Right lobe of liver (tissue), 6 donors: ENCODE measurements around the gene ATG2A. TPM values are rescaled to one million over a fixed set of nuclear protein-coding genes. Genes with fewer than 3 reads are reported as not detected.
A peak's percentile ranks its signal among the peaks of the same experiment; 100 is the strongest.

Experiments used
- ATAC-seq, 4 donors: fragments of 200-7000 bp; cut with Tn5 transposase; one replicate each; pipeline ENCODE4 v1.9.1; 2020; ENCODE audit warnings: mild to moderate bottlenecking in 4 of 4, moderate library complexity in 4 of 4
- DNase-seq, 3 donors: peaks; one replicate each; pipeline ENCODE4 v3.0.0-alpha.2; 2020
- H3K27ac ChIP-seq, 3 donors: fragments of 200-600 bp; one replicate each; pipeline ENCODE4 v1.8.0; 2022
- H3K27me3 ChIP-seq, 2 donors: fragments of 200-600 bp; one replicate each; pipeline ENCODE4 v1.8.0; 2022
- H3K36me3 ChIP-seq, 4 donors: fragments of 200-600 bp; sonication (generic) in 1 of 4; one replicate each; pipeline versions ENCODE4 v1.5.1 to v1.8.0; 2017 to 2022; ENCODE audit warnings: control low read depth in 1 of 4
- H3K4me1 ChIP-seq, 4 donors: fragments of 200-600 bp; sonication (generic) in 1 of 4; one replicate each; pipeline versions ENCODE4 v1.5.1 to v1.8.0; 2017 to 2022; ENCODE audit warnings: control low read depth in 1 of 4
- H3K4me3 ChIP-seq, 3 donors: fragments of 200-600 bp; one replicate each; pipeline ENCODE4 v1.8.0; 2022
- H3K9me3 ChIP-seq, 4 donors: fragments of 200-600 bp; sonication (generic) in 1 of 4; one replicate each; pipeline versions ENCODE4 v1.5.1 to v1.8.0; 2017 to 2022; ENCODE audit warnings: control low read depth in 1 of 4
- POLR2A ChIP-seq: fragments of 450-650 bp; IDR thresholded peaks from one replicate; pipeline ENCODE4 v1.6.1; 2017; ENCODE audit warnings: antibody characterized with exemption, mild to moderate bottlenecking
- WGBS: methylation state at CpG from one replicate; pipeline ENCODE4 v1.1.6; 2018; ENCODE audit warnings: low coverage, low lambda C conversion rate; ENCODE audit not compliant: insufficient coverage; ENCODE audit errors: missing lambda C conversion rate; 5-methylcytosine and 5-hydroxymethylcytosine counted together
- intact Hi-C, 2 donors: fragments of 100-400 bp; cut with DNase I; formaldehyde crosslinking; loops; one replicate each; pipeline versions ENCODE4 v1.11.2 to v1.14.1; 2022
- total RNA-seq, 6 experiments: library from RNA; depleted of rRNA in 2 of 6; stranded (reverse); fragments of >200 nt in 2 of 6; fragmentation: NEBNext Ultra II Directional in 3 of 6; extraction: Animal tissue kit (Norgen Biotek cat#: 25700) in 3 of 6; gene quantifications; one replicate each; pipeline versions ENCODE4 v1.1.0 to v1.2.4, GENCODE V29; 2016 to 2023
- TF ChIP-seq, protein P1 (sequence below), 4 donors: fragments of 200-600 bp in 3 of 4; fragments of 450-650 bp in 1 of 4; IDR thresholded peaks; one replicate each; pipeline versions ENCODE4 v1.5.1 to v1.8.0; 2016 to 2022; ENCODE audit warnings: antibody characterized with exemption in 4 of 4, mild to moderate bottlenecking in 2 of 4
- donor health status: DM: no; HTN: yes; CAD: no.
- donor health status: DM: no; HTN: no; CAD: no.
- donor health status: DM: no; HTN: no; CAD: no.
- donor health status: DM: no; HTN: yes; CAD: no.
- donor health status: DM: no; HTN: yes; CAD: no.

The ATG2A gene
- total RNA-seq, 6 experiments from 2014 or later = 26.4 to 42.9 (median 32.2) TPM

DNA sequence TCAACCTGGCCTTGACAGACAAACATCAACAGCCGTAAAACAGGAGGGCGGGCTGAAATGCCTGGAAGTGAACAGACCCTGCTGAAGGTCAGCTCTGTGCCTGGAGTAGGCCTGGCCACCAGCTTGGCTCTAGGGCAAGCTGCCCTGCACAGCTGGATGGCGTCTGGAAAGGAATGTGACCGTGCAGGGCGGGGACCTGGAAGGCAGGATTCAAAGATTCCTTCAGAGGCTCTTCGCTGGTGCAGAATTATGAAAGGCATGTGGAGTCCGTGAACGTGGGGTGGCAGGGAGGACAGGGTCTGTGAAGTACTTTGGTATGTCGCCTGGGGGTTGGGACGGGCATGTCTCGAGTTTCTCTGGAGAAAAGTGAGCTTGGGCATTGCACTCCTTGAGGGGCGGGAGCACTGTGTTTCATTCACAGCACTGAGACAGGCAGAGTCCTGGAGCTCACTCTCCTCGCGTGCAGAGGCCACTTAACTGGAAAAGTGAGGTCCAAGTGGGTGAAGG, 40.1 kb downstream of the ATG2A start:
- WGBS = 26% methylated on average over 11 of the region's 14 CpGs
- peak overlapping the region in 2 of 3 donors; percentile 8 to 47 for H3K27ac ChIP-seq
- H3K36me3 ChIP-seq = no peaks in the 10 kb centered on the region
- H3K4me3 ChIP-seq = peak overlapping the region; percentile 77 to 87 (median 79)
- DNase-seq (peak in 1 of 3 donors; percentile 54), ATAC-seq (no peak)
- no peaks in the 10 kb centered on the region for H3K9me3 ChIP-seq
- H3K27me3 ChIP-seq = no peaks in the 10 kb centered on the region
- peaks cover 3 to 56% (median 27%) of the 10 kb centered on the region in 4 donors for H3K4me1 ChIP-seq
- intact Hi-C loops = no loop called here
- TF ChIP-seq, protein P1, sequence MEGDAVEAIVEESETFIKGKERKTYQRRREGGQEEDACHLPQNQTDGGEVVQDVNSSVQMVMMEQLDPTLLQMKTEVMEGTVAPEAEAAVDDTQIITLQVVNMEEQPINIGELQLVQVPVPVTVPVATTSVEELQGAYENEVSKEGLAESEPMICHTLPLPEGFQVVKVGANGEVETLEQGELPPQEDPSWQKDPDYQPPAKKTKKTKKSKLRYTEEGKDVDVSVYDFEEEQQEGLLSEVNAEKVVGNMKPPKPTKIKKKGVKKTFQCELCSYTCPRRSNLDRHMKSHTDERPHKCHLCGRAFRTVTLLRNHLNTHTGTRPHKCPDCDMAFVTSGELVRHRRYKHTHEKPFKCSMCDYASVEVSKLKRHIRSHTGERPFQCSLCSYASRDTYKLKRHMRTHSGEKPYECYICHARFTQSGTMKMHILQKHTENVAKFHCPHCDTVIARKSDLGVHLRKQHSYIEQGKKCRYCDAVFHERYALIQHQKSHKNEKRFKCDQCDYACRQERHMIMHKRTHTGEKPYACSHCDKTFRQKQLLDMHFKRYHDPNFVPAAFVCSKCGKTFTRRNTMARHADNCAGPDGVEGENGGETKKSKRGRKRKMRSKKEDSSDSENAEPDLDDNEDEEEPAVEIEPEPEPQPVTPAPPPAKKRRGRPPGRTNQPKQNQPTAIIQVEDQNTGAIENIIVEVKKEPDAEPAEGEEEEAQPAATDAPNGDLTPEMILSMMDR (IDR thresholded peaks at IDR 0.05) = no peak
- TF ChIP-seq POLR2A = no peak

DNA sequence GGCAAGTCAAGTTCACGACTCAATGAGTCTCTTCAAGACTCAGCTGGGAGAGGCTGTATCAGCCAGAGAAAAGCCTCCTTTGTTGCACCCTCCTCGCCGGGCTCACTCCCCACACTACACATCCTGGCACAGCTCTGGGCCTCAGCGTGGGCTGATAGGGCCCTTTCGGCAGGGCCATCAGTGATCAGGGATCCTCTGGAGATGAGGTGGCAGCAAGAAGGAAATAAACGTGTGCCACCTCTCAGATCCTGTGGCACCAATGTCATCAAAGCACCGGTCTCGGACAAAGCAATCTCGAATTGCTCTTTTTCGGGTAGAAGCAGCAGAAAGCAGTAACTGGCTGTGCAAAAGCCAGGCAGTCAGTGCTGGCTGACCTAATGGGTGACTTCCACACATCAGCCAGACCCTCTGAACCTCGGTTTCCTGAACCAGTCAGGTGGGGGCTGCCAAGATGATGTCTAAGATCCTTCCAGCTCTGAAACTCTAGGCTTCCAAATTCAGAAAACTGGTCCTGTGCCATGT, 40.7 kb downstream of the ATG2A start:
- H3K4me3 ChIP-seq = peak overlapping the region in 2 of 3 donors; percentile 77 to 87
- H3K27ac ChIP-seq = peak overlapping the region in 2 of 3 donors; percentile 8 to 39
- intact Hi-C loops = no loop called here
- H3K4me1 ChIP-seq = peaks cover 3 to 62% (median 30%) of the 10 kb centered on the region in 4 donors
- DNase-seq = peak in 1 of 3 donors; percentile 57
- H3K36me3 ChIP-seq = no peaks in the 10 kb centered on the region
- TF ChIP-seq POLR2A = no peak
- TF ChIP-seq, protein P1 (IDR thresholded peaks at IDR 0.05) = no peak
- H3K9me3 ChIP-seq = no peaks in the 10 kb centered on the region
- no peak for ATAC-seq
- H3K27me3 ChIP-seq = no peaks in the 10 kb centered on the region
- 28% methylated on average over 3 of the region's 11 CpGs for WGBS

DNA sequence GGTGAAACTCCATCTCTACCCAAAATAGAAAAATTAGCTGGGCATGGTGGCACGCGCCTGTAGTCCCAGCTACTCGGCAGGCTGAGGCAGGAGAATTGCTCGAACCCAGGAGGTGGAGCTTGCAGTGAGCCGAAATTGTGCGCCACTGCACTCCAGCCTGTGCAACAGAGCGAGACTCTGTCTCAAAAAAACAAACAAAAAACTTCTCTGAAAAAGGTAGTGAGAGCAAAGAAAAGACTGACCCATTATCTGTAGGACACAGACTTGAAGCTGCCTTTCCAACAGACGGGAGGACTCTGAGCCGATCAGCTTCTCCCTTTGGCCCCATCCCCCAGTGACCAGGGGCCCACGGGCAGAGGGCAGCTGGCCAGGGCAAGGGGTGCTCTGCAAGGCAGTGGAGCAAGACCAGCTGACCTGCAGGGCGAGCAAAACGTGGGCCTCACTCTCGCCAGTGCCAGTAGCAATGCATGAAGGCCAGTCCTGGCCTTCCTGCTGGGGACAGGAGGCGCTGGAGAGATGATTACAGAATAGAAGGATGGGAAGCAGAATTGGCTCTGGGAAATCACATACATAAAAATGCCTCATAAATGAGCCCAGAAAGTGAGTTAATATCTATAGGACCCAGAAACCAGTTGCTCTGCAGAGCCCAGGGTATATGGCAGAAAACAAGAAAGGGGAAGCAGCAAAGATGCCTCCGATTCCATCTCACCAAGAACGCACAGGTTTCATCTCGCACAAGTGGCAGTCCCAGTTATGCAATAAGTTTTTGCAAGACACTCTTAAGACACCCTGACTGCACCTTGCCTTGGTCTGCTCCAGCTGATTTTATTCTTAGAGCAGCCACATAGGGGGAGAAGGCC, 41.4 kb downstream of the ATG2A start:
- ATAC-seq (peak; percentile 0 to 22 (median 4)), DNase-seq (peak in 2 of 3 donors; percentile 89 to 91)
- Histone ChIP-seq H3K36me3 (no peaks in the 10 kb centered on the region), H3K27ac (peak overlapping the region; percentile 16 to 47 (median 39)), H3K9me3 (no peaks in the 10 kb centered on the region), H3K4me1 (peaks cover 3 to 69% (median 34%) of the 10 kb centered on the region in 4 donors), H3K27me3 (no peaks in the 10 kb centered on the region), H3K4me3 (peak overlapping the region in 2 of 3 donors; percentile 5 to 87)
- WGBS = 35% methylated on average over 15 of the region's 17 CpGs
- intact Hi-C loops = no loop called here
- TF ChIP-seq, protein P1 (IDR thresholded peaks at IDR 0.05) = peak in 2 of 4 donors; percentile 9 to 26
- TF ChIP-seq POLR2A = no peak

DNA sequence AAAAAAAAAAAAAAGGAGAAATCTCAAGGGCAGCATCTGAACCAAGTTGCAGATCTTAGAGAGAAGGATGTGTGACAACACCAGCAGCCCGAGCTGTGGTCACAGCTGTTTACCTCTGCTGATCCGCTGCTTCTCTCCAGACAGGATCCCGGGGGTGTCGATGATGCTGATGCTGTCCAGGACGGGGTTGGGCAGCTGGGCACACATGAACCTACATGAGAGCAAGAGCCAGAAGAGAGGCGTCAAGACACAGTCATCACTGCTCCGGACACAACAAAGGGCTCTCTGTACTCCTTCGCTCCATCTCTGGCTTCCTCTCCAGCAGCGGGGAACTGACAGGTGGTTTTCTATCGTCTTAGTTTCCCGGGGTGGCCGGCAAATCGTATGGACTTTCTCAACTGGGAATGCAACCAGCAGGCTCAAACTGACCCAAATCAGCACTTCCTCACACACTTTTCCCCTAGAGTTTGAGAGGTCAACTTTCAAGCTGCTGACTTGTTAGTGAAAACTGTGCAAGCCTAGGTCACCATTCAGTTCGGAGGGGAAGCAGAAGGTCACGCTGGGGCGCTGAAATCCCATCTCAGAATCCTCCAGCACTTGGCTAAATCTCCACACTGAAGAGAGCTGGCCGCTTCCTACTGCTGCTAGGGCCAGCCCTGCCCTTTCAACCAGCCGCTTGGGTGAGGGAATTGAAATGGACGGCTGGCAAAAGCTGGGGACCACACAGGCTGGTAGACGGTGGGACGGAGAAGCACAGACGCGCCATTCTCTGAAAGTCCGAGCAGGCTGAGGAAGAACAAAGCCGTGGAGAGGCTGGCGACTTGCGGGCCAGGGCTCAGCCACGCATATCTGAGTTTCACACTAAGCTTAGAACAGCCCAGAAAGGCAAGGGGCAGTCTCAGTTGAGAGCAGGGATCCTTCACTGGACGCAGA, 42.4 kb downstream of the ATG2A start:
- ATAC-seq (no peak), DNase-seq (no peak)
- peak overlapping the region in 1 of 3 donors; percentile 87 for H3K4me3 ChIP-seq
- peak overlapping the region in 1 of 3 donors; percentile 39 for H3K27ac ChIP-seq
- H3K9me3 ChIP-seq = no peaks in the 10 kb centered on the region
- WGBS = 74% methylated on average over 25 of the region's 29 CpGs
- H3K27me3 ChIP-seq = no peaks in the 10 kb centered on the region
- peaks cover 3 to 79% (median 40%) of the 10 kb centered on the region in 4 donors for H3K4me1 ChIP-seq
- intact Hi-C loops = no loop called here
- H3K36me3 ChIP-seq = no peaks in the 10 kb centered on the region
- TF ChIP-seq POLR2A = no peak
- TF ChIP-seq, protein P1 (IDR thresholded peaks at IDR 0.05) = no peak
